RCC 7860 (cell line): ENCODE results near the gene KLF16.

ENCODE experiments used
- DNase-seq: peaks from one replicate; pipeline ENCODE4 v3.0.0-alpha.2; 2015; ENCODE audit warnings: low spot score
- FAIRE-seq: peaks from 2 replicates; lab custom pipeline; 2012; peaks lifted over from hg19 to GRCh38; lab: Jason Lieb, UNC

KLF16 gene

GRCh38 chr19:1856698-1857603 is 6.4 kb downstream of the KLF16 start:
- peak; percentile 77 for DNase-seq
- FAIRE-seq = peak; percentile 74

GRCh38 chr19:1856345-1856697 is 7.1 kb downstream of the KLF16 start:
- no peak for FAIRE-seq
- DNase-seq = no peak

- FAIRE-seq (no peak), DNase-seq (no peak)
Observed at GRCh38 chr19:1855828-1856255, 7.5 kb downstream of the KLF16 start.

- peak; percentile 53 for DNase-seq
- no peak for FAIRE-seq
Observed at GRCh38 chr19:1855040-1855827, 8.1 kb downstream of the KLF16 start.

- DNase-seq (no peak), FAIRE-seq (no peak)
Observed at GRCh38 chr19:1854542-1855039, 8.8 kb downstream of the KLF16 start.

GRCh38 chr19:1854039-1854541 is 9.3 kb downstream of the KLF16 start:
- no peak for FAIRE-seq
- no peak for DNase-seq

GRCh38 chr19:1853295-1854038 is 9.9 kb downstream of the KLF16 start:
- DNase-seq (peak; percentile 65), FAIRE-seq (no peak)

GRCh38 chr19:1852581-1853128 is 10.7 kb downstream of the KLF16 start:
- no peak for FAIRE-seq
- DNase-seq = no peak

- no peak for FAIRE-seq
- no peak for DNase-seq
Observed at GRCh38 chr19:1851654-1852580, 11.5 kb downstream of the KLF16 start.

- DNase-seq (no peak), FAIRE-seq (no peak)
Observed at GRCh38 chr19:1850809-1851653, 12.3 kb downstream of the KLF16 start.

GRCh38 chr19:1849886-1850398 is 13.4 kb downstream of the KLF16 start:
- FAIRE-seq (no peak), DNase-seq (no peak)

- no peak for FAIRE-seq
- no peak for DNase-seq
Observed at GRCh38 chr19:1849132-1849474, 14.3 kb downstream of the KLF16 start.

- FAIRE-seq (peak; percentile 77), DNase-seq (peak; percentile 90)
Observed at GRCh38 chr19:1848399-1849131, 14.8 kb downstream of the KLF16 start, which contains the start of gene REXO1. REXO1 (minus strand) TSS chr19:1848483; CDS start chr19:1848358, 125 bp downstream.

- DNase-seq = peak; percentile 20
- no peak for FAIRE-seq
Observed at GRCh38 chr19:1847684-1848398, 15.5 kb downstream of the KLF16 start.

- FAIRE-seq = no peak
- DNase-seq = peak; percentile 7
Observed at GRCh38 chr19:1847348-1847683, 16.1 kb downstream of the KLF16 start.

- FAIRE-seq (no peak), DNase-seq (no peak)
Observed at GRCh38 chr19:1846517-1847204, 16.7 kb downstream of the KLF16 start.

- FAIRE-seq (no peak), DNase-seq (no peak)
Observed at GRCh38 chr19:1845642-1846041, 17.7 kb downstream of the KLF16 start.
